KOPT-K1 (cell line): ENCODE data around the gene SSBP2.
"Not testable (repeated sequence)": the region's sequence is repeated elsewhere in the genome, so short reads cannot be mapped to it uniquely, and the experiment has no call there.

Experiments
- H3K27ac ChIP-seq: fragments of 200-600 bp; sonication (generic); 2 replicates; pipeline ENCODE4 v1.5.1; 2016; ENCODE audit warnings: antibody characterized with exemption, mild to moderate bottlenecking, low read depth, low read length; ENCODE audit not compliant: poor library complexity, severe bottlenecking
- H3K36me3 ChIP-seq: fragments of 200-600 bp; sonication (generic); 2 replicates; pipeline ENCODE4 v1.5.1; 2017; ENCODE audit warnings: antibody characterized with exemption, mild to moderate bottlenecking, low read length, moderate library complexity; ENCODE audit not compliant: insufficient read depth
- H3K9me3 ChIP-seq: fragments of 200-600 bp; sonication (generic); 2 replicates; pipeline ENCODE4 v1.5.1; 2017; ENCODE audit warnings: antibody characterized with exemption, low read length, mild to moderate bottlenecking; ENCODE audit not compliant: insufficient read depth, poor library complexity, severe bottlenecking

The SSBP2 gene

GRCh38 chr5:81694726-81695125, 56.2 kb downstream of the SSBP2 start:
- H3K36me3 ChIP-seq: peaks cover 45% of the 10 kb centered on the region
- H3K9me3 ChIP-seq: peaks cover 45% of the 10 kb centered on the region
- no peak overlapping the region for H3K27ac ChIP-seq

GRCh38 chr5:81688215-81688614, 62.7 kb downstream of the SSBP2 start:
- peaks cover 83% of the 10 kb centered on the region for H3K9me3 ChIP-seq
- peaks cover 47% of the 10 kb centered on the region for H3K36me3 ChIP-seq

GRCh38 chr5:81687292-81687691, 63.6 kb downstream of the SSBP2 start:
- Histone ChIP-seq H3K9me3 (peaks cover 83% of the 10 kb centered on the region), H3K27ac (peak overlapping the region; percentile 12)

More at GRCh38 chr5:81688215-81688614, 62.7 kb downstream of the SSBP2 start:
- no peak overlapping the region for H3K27ac ChIP-seq

GRCh38 chr5:81685471-81685870, 65.4 kb downstream of the SSBP2 start:
- H3K27ac ChIP-seq: peak overlapping the region; percentile 38
- peaks cover 30% of the 10 kb centered on the region for H3K36me3 ChIP-seq
- peaks cover 83% of the 10 kb centered on the region for H3K9me3 ChIP-seq

More at GRCh38 chr5:81687292-81687691, 63.6 kb downstream of the SSBP2 start:
- peaks cover 37% of the 10 kb centered on the region for H3K36me3 ChIP-seq

- Histone ChIP-seq H3K27ac (no peak overlapping the region), H3K9me3 (peaks cover 96% of the 10 kb centered on the region)
These were observed 71.0 kb downstream of the SSBP2 start for GRCh38 chr5:81679885-81680284.

GRCh38 chr5:81675420-81675819, 75.5 kb downstream of the SSBP2 start:
- Histone ChIP-seq H3K27ac (no peak overlapping the region), H3K36me3 (peaks cover 5% of the 10 kb centered on the region; the same call in 1 of the 2 replicates), H3K9me3 (peaks cover 58% of the 10 kb centered on the region)

More at GRCh38 chr5:81679885-81680284, 71.0 kb downstream of the SSBP2 start:
- peaks cover 12% of the 10 kb centered on the region for H3K36me3 ChIP-seq

- Histone ChIP-seq H3K36me3 (no peaks in the 10 kb centered on the region), H3K27ac (no peak overlapping the region), H3K9me3 (peaks cover 8% of the 10 kb centered on the region)
These were observed 85.1 kb downstream of the SSBP2 start for GRCh38 chr5:81665795-81666194.

- peaks cover 12% of the 10 kb centered on the region for H3K9me3 ChIP-seq
- not testable (repeated sequence) for H3K27ac ChIP-seq, H3K36me3 ChIP-seq
These were observed 90.3 kb downstream of the SSBP2 start for GRCh38 chr5:81660624-81661023.

GRCh38 chr5:81657386-81657785, 93.5 kb downstream of the SSBP2 start:
- Histone ChIP-seq H3K9me3 (peaks cover 23% of the 10 kb centered on the region), H3K36me3 (peaks cover 10% of the 10 kb centered on the region), H3K27ac (no peak overlapping the region)

GRCh38 chr5:81656783-81657182, 94.1 kb downstream of the SSBP2 start:
- Histone ChIP-seq H3K9me3 (peaks cover 23% of the 10 kb centered on the region), H3K27ac (no peak overlapping the region), H3K36me3 (peaks cover 10% of the 10 kb centered on the region)

GRCh38 chr5:81650987-81651386, 99.9 kb downstream of the SSBP2 start:
- no peak overlapping the region for H3K27ac ChIP-seq

GRCh38 chr5:81646469-81646995, 104.4 kb downstream of the SSBP2 start:
- no peaks in the 10 kb centered on the region for H3K9me3 ChIP-seq
- H3K36me3 ChIP-seq: peaks cover 40% of the 10 kb centered on the region
- H3K27ac ChIP-seq: no peak overlapping the region

More at GRCh38 chr5:81650987-81651386, 99.9 kb downstream of the SSBP2 start:
- peaks cover 11% of the 10 kb centered on the region for H3K9me3 ChIP-seq
- H3K36me3 ChIP-seq: peaks cover 34% of the 10 kb centered on the region

- Histone ChIP-seq H3K36me3 (peaks cover 24% of the 10 kb centered on the region), H3K27ac (no peak overlapping the region)
These were observed 108.7 kb downstream of the SSBP2 start for GRCh38 chr5:81642210-81642609.

GRCh38 chr5:81639556-81639955, 111.3 kb downstream of the SSBP2 start:
- H3K27ac ChIP-seq: no peak overlapping the region
- no peaks in the 10 kb centered on the region for H3K9me3 ChIP-seq
- peaks cover 27% of the 10 kb centered on the region for H3K36me3 ChIP-seq

More at GRCh38 chr5:81642210-81642609, 108.7 kb downstream of the SSBP2 start:
- no peaks in the 10 kb centered on the region for H3K9me3 ChIP-seq

- Histone ChIP-seq H3K36me3 (peaks cover 20% of the 10 kb centered on the region; the same call in 1 of the 2 replicates), H3K27ac (no peak overlapping the region), H3K9me3 (no peaks in the 10 kb centered on the region)
These were observed 112.4 kb downstream of the SSBP2 start for GRCh38 chr5:81638471-81638870.

GRCh38 chr5:81633891-81634290, 117.0 kb downstream of the SSBP2 start:
- H3K9me3 ChIP-seq: no peaks in the 10 kb centered on the region
- peak overlapping the region; percentile 85 for H3K27ac ChIP-seq
- peaks cover 23% of the 10 kb centered on the region; the same call in 1 of the 2 replicates for H3K36me3 ChIP-seq
